Keratinocyte (primary cell): ENCODE results near the gene CTNND1. TPM values are rescaled to one million over a fixed set of nuclear protein-coding genes. Genes with fewer than 3 reads are reported as not detected.

Source experiments
- DNase-seq: peaks from one replicate; pipeline ENCODE4 v3.0.0-alpha.2; 2011; ENCODE audit warnings: low read depth, missing footprints, low spot score
- FAIRE-seq: peaks from 2 replicates; lab custom pipeline; 2011; peaks lifted over from hg19 to GRCh38; lab: Jason Lieb, UNC
- H2AFZ ChIP-seq: 2 replicates; pipeline ENCODE4 v1.6.0; 2012; ENCODE audit warnings: low read length, control low read depth, inconsistent platforms; ENCODE audit not compliant: control insufficient read depth
- H3K27ac ChIP-seq: 2 replicates; pipeline ENCODE4 v1.5.1; 2011; ENCODE audit warnings: low read length; ENCODE audit not compliant: control insufficient read depth, insufficient read depth
- H3K27me3 ChIP-seq: 3 replicates; pipeline ENCODE4 v1.6.0; 2011; ENCODE audit warnings: low read length; ENCODE audit not compliant: control insufficient read depth, insufficient read depth; ENCODE audit errors: extremely low read depth
- H3K36me3 ChIP-seq, 2 experiments: 2 replicates in 1 of 2; 3 replicates in 1 of 2; pipeline ENCODE4 v1.5.1; 2011; ENCODE audit warnings: low read length in 2 of 2, mild to moderate bottlenecking in 1 of 2; ENCODE audit not compliant: control insufficient read depth in 2 of 2, insufficient read depth in 2 of 2; ENCODE audit errors: extremely low read depth in 1 of 2
- H3K4me1 ChIP-seq: 3 replicates; pipeline ENCODE4 v1.5.1; 2011; ENCODE audit warnings: low read length; ENCODE audit not compliant: control insufficient read depth, insufficient read depth; ENCODE audit errors: extremely low read depth
- H3K4me2 ChIP-seq: 3 replicates; pipeline ENCODE4 v1.6.0; 2011; ENCODE audit warnings: low read depth, low read length; ENCODE audit not compliant: control insufficient read depth, insufficient read depth; ENCODE audit errors: extremely low read depth
- H3K4me3 ChIP-seq, 3 experiments: fragments of 200-600 bp in 1 of 3; sonication (generic) in 1 of 3; 2 replicates in 2 of 3; 3 replicates in 1 of 3; pipeline ENCODE4 v1.5.1; 2011 to 2016; ENCODE audit warnings: low read length in 3 of 3, mild to moderate bottlenecking in 3 of 3, control low read depth in 2 of 3, inconsistent platforms in 1 of 3, low read depth in 1 of 3, mixed read lengths in 1 of 3, mixed run types in 1 of 3, moderate library complexity in 1 of 3; ENCODE audit not compliant: control insufficient read depth in 2 of 3, insufficient read depth in 2 of 3; ENCODE audit errors: extremely low read depth in 1 of 3
- H3K79me2 ChIP-seq: 2 replicates; pipeline ENCODE4 v1.6.0; 2012; ENCODE audit warnings: low read length; ENCODE audit not compliant: control insufficient read depth, insufficient read depth
- H3K9ac ChIP-seq: 3 replicates; pipeline ENCODE4 v1.6.0; 2011; ENCODE audit warnings: low read length; ENCODE audit not compliant: control insufficient read depth, insufficient read depth; ENCODE audit errors: extremely low read depth
- H3K9me1 ChIP-seq: 3 replicates; pipeline ENCODE4 v1.6.0; 2011; ENCODE audit warnings: low read length; ENCODE audit not compliant: control insufficient read depth, insufficient read depth; ENCODE audit errors: extremely low read depth
- H3K9me3 ChIP-seq: 2 replicates; pipeline ENCODE4 v1.5.1; 2012; ENCODE audit warnings: low read depth, low read length; ENCODE audit not compliant: control insufficient read depth
- H4K20me1 ChIP-seq: 3 replicates; pipeline ENCODE4 v1.6.0; 2011; ENCODE audit warnings: low read length; ENCODE audit not compliant: control insufficient read depth, insufficient read depth; ENCODE audit errors: extremely low read depth
- EZH2 ChIP-seq: IDR thresholded peaks from one replicate; pipeline ENCODE4 v1.6.1; 2012; ENCODE audit warnings: inconsistent platforms, mild to moderate bottlenecking, low read length, moderate library complexity
- dilution Hi-C: fragments of 300-500 bp; cut with MboI; formaldehyde crosslinking; loops from one replicate; pipeline ENCODE4 v1.7.0; 2020; ENCODE audit warnings: low sequenced_read_pairs; ENCODE audit not compliant: extremely low pct_ligation_motif_present
- polyA plus RNA-seq, 5 experiments: library from polyadenylated mRNA; depleted of rRNA in 3 of 5; stranded (reverse) in 3 of 5; stranded (forward) in 1 of 5; unstranded in 1 of 5; fragments of >200 nt; gene quantifications; 1 replicate in 1 of 5; 2 replicates in 3 of 5; 3 replicates in 1 of 5; pipeline versions ENCODE4 v1.2.1 to v1.2.3, GENCODE V29; 2011 to 2012; ENCODE audit warnings: missing spikeins in 2 of 5, low read depth in 1 of 5, low replicate concordance in 1 of 5
- TF ChIP-seq, protein P1 (sequence below), 3 experiments: IDR thresholded peaks in 1 of 3; conservative IDR thresholded peaks in 1 of 3; optimal IDR thresholded peaks in 1 of 3; 2 replicates in 2 of 3; 3 replicates in 1 of 3; pipeline versions ENCODE3 to v1.5.1; 2011; ENCODE audit warnings: low read length in 3 of 3, mild to moderate bottlenecking in 3 of 3, moderate library complexity in 2 of 3, control low read depth in 1 of 3, inconsistent platforms in 1 of 3; ENCODE audit not compliant: insufficient read depth in 2 of 3; ENCODE audit errors: extremely low read depth in 1 of 3

Gene CTNND1
- polyA plus RNA-seq, 1 donor (not counting 4 experiments of a cell fraction or from before 2014, with no cell fraction given), result 144 TPM

GRCh38 chr11:57804466-57804865, 42.9 kb downstream of the CTNND1 start:
- Histone ChIP-seq H3K9ac (no peak overlapping the region), H3K79me2 (peaks cover 53% of the 10 kb centered on the region), H3K9me1 (no peaks in the 10 kb centered on the region), H3K4me2 (no peak overlapping the region), H3K36me3 (peaks cover 35 to 54% of the 10 kb centered on the region in 2 experiments), H2AFZ (no peak overlapping the region), H3K27me3 (no peaks in the 10 kb centered on the region), H3K4me1 (peaks cover 12% of the 10 kb centered on the region), H4K20me1 (peaks cover 5% of the 10 kb centered on the region), H3K9me3 (no peaks in the 10 kb centered on the region), H3K4me3 (no peak overlapping the region), H3K27ac (no peak overlapping the region)
- dilution Hi-C loops, result no loop called here
- FAIRE-seq (no peak), DNase-seq (no peak)
- no peak for TF ChIP-seq EZH2
- TF ChIP-seq, protein P1, sequence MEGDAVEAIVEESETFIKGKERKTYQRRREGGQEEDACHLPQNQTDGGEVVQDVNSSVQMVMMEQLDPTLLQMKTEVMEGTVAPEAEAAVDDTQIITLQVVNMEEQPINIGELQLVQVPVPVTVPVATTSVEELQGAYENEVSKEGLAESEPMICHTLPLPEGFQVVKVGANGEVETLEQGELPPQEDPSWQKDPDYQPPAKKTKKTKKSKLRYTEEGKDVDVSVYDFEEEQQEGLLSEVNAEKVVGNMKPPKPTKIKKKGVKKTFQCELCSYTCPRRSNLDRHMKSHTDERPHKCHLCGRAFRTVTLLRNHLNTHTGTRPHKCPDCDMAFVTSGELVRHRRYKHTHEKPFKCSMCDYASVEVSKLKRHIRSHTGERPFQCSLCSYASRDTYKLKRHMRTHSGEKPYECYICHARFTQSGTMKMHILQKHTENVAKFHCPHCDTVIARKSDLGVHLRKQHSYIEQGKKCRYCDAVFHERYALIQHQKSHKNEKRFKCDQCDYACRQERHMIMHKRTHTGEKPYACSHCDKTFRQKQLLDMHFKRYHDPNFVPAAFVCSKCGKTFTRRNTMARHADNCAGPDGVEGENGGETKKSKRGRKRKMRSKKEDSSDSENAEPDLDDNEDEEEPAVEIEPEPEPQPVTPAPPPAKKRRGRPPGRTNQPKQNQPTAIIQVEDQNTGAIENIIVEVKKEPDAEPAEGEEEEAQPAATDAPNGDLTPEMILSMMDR (optimal IDR thresholded peaks at IDR 0.05 in 1 of 3, IDR thresholded peaks at IDR 0.05 in 1 of 3, conservative IDR thresholded peaks at IDR 0.05 in 1 of 3; ENCODE audit: extremely low read depth in 1 of 3, insufficient read depth in 2 of 3, low read length in 3 of 3), result no peak

DNA sequence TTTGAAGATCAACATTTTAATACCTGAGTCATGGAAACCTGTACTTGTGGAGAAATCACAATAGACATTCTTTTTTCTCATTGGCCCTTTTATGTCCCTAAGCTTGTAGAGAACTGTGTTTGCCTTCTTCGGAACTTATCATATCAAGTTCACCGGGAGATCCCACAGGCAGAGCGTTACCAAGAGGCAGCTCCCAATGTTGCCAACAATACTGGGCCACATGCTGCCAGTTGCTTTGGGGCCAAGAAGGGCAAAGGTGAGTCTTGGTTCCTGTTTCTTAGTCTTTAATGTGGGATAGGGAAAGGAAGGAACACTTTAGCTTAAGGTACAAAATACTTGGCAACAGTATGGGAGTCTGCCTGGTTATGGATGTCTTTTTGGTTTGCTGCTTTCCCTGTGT, 44.2 kb downstream of the CTNND1 start:
- no peak overlapping the region for H3K4me2 ChIP-seq
- H3K9me3 ChIP-seq, result no peaks in the 10 kb centered on the region
- dilution Hi-C loops, result no loop called here
- DNase-seq (no peak), FAIRE-seq (no peak)
- H3K79me2 ChIP-seq, result peaks cover 47% of the 10 kb centered on the region
- peaks cover 5% of the 10 kb centered on the region for H4K20me1 ChIP-seq
- H3K9me1 ChIP-seq, result no peaks in the 10 kb centered on the region
- no peak overlapping the region for H3K9ac ChIP-seq
- TF ChIP-seq, protein P1 (optimal IDR thresholded peaks at IDR 0.05 in 1 of 3, IDR thresholded peaks at IDR 0.05 in 1 of 3, conservative IDR thresholded peaks at IDR 0.05 in 1 of 3; ENCODE audit: extremely low read depth in 1 of 3, insufficient read depth in 2 of 3, low read length in 3 of 3), result no peak
- no peak for TF ChIP-seq EZH2
- H3K4me3 ChIP-seq, result no peak overlapping the region
- no peak overlapping the region for H2AFZ ChIP-seq
- H3K27me3 ChIP-seq, result no peaks in the 10 kb centered on the region
- H3K4me1 ChIP-seq, result no peaks in the 10 kb centered on the region
- no peak overlapping the region for H3K27ac ChIP-seq
- H3K36me3 ChIP-seq, result peaks cover 38 to 57% of the 10 kb centered on the region in 2 experiments
